ENCODE data around the gene SH3BP2.

GRCh38 chr4:2856266-2856665, 63.4 kb downstream of the SH3BP2 start:
- TF ChIP-seq SIN3A (IDR thresholded peaks at IDR 0.05; ENCODE audit: borderline replicate concordance, insufficient read depth, low read length) (no peak), POLR2AphosphoS5 (IDR thresholded peaks at IDR 0.05; ENCODE audit: low read depth, low read length) (no peak), TAF1 (IDR thresholded peaks at IDR 0.05; ENCODE audit: borderline replicate concordance, insufficient read depth, low read length) (no peak), REST (IDR thresholded peaks at IDR 0.05; ENCODE audit: insufficient read depth in 1 of 2, low read depth in 2 of 2, low read length in 2 of 2) (no peak)

All from PFSK-1 (cell line).